ENCODE data around the gene LGMN. TPM values are rescaled to one million over a fixed set of nuclear protein-coding genes. Genes with fewer than 3 reads are reported as not detected.

The LGMN gene
- total and polyA plus RNA-seq, 9 of the 15 experiments (the other 6 are each of a cell fraction or from before 2014, with no cell fraction given) = 0.05 to 1.4 (median 0.43) TPM; not detected in 2

GRCh38 chr14:92793709-92794546 is 45.5 kb upstream of the LGMN start, which contains the start of gene GOLGA5 (continued):
- TF ChIP-seq ZBTB12 (CRISPR knock-in tag; IDR thresholded peaks at IDR 0.05) = peak; percentile 71
- no peak for TF ChIP-seq SNRNP70 (optimal IDR thresholded peaks at IDR 0.05; ENCODE audit: low read depth, low read length)
- no peak for TF ChIP-seq E2F1 (CRISPR knock-in tag; IDR thresholded peaks at IDR 0.05)
- peak; percentile 82 for TF ChIP-seq RB1 (IDR thresholded peaks at IDR 0.05; ENCODE audit: low read depth)
- TF ChIP-seq KLF10 (CRISPR knock-in tag; IDR thresholded peaks at IDR 0.05) = no peak
- no peak for TF ChIP-seq TAL1 (IDR thresholded peaks at IDR 0.05)
- TF ChIP-seq SMAD1 (IDR thresholded peaks at IDR 0.05; ENCODE audit: low read depth, low read length, partially characterized antibody) = no peak
- TF ChIP-seq ZNF445 (CRISPR knock-in tag; IDR thresholded peaks at IDR 0.05; ENCODE audit: low read depth) = no peak
- TF ChIP-seq RBM39 (optimal IDR thresholded peaks at IDR 0.05; ENCODE audit: low read depth, low read length) = no peak
- TF ChIP-seq ZNF785 (CRISPR knock-in tag; IDR thresholded peaks at IDR 0.05) = no peak
- TF ChIP-seq CHD7 (IDR thresholded peaks at IDR 0.05; ENCODE audit: low read depth, low read length) = no peak
- no peak for TF ChIP-seq SPI1 (IDR thresholded peaks at IDR 0.05; ENCODE audit: borderline replicate concordance, low read depth, low read length)
- peak; percentile 90 for TF ChIP-seq EP400 (IDR thresholded peaks at IDR 0.05)
- TF ChIP-seq HDAC8 (tag; IDR thresholded peaks at IDR 0.05) = no peak
- TF ChIP-seq SRSF7 (optimal IDR thresholded peaks at IDR 0.05; ENCODE audit: low read depth, low read length) = no peak
